NCI-H510A treated with DMSO at 0.1 percent for 48 hours (cell line): ENCODE results near the gene APOB.

ENCODE experiments used
- DNase-seq: peaks from one replicate; lab custom pipeline; 2025; lab: John Stamatoyannopoulos, UW

The APOB gene

GRCh38 chr2:21033237-21034155 is 10.4 kb downstream of the APOB start:
- no peak for DNase-seq

- DNase-seq, result no peak
Measured at GRCh38 chr2:21032338-21033236, 11.3 kb downstream of the APOB start.

- DNase-seq, result no peak
Measured at GRCh38 chr2:21030983-21031968, 12.6 kb downstream of the APOB start.

GRCh38 chr2:21029519-21029918 is 14.4 kb downstream of the APOB start:
- no peak for DNase-seq

GRCh38 chr2:21028951-21029350 is 14.9 kb downstream of the APOB start:
- DNase-seq, result peak; percentile 63

- no peak for DNase-seq
Measured at GRCh38 chr2:21028021-21028947, 15.6 kb downstream of the APOB start.

GRCh38 chr2:21026479-21027282 is 17.2 kb downstream of the APOB start:
- no peak for DNase-seq

GRCh38 chr2:21025690-21026478 is 18.0 kb downstream of the APOB start:
- no peak for DNase-seq

GRCh38 chr2:21024722-21025389 is 19.0 kb downstream of the APOB start:
- no peak for DNase-seq

- no peak for DNase-seq
Measured at GRCh38 chr2:21024198-21024597, 19.7 kb downstream of the APOB start.

- DNase-seq, result no peak
Measured at GRCh38 chr2:21023419-21024181, 20.3 kb downstream of the APOB start.

GRCh38 chr2:21022792-21023367 is 21.0 kb downstream of the APOB start:
- DNase-seq, result no peak

GRCh38 chr2:21021430-21021829 is 22.4 kb downstream of the APOB start:
- no peak for DNase-seq

- DNase-seq, result no peak
Measured at GRCh38 chr2:21020668-21021288, 23.1 kb downstream of the APOB start.

- DNase-seq, result no peak
Measured at GRCh38 chr2:21020031-21020667, 23.7 kb downstream of the APOB start.

GRCh38 chr2:21019678-21020021 is 24.2 kb downstream of the APOB start:
- DNase-seq, result no peak
